HEK293 (cell line): ENCODE data around the gene MRPS6.

ENCODE experiments used
- CTCF ChIA-PET: fragments of 350-600 bp; formaldehyde crosslinking; extraction: SDS; loops from one replicate; lab custom pipeline; 2021; ENCODE audit warnings: antibody characterized with exemption; lab: Yijun Ruan, JAX
- POLR2A ChIA-PET: fragments of 300-600 bp; formaldehyde crosslinking; extraction: SDS; loops from one replicate; lab custom pipeline; 2020; ENCODE audit warnings: antibody characterized with exemption, inconsistent platforms; lab: Yijun Ruan, JAX
- H3K27ac ChIP-seq: fragments of 200-500 bp; sonication (Bioruptor generic); 2 replicates; pipeline ENCODE4 v1.5.1; 2014; ENCODE audit warnings: low read depth, low read length, control low read depth, inconsistent platforms; ENCODE audit errors: extremely low read depth
- H3K36me3 ChIP-seq, 2 experiments: fragments of 200-500 bp in 1 of 2; sonication (Bioruptor generic) in 1 of 2; 1 replicate in 1 of 2; 2 replicates in 1 of 2; pipeline ENCODE4 v1.5.1; 2014 to 2017; ENCODE audit warnings: inconsistent platforms in 2 of 2, low read length in 2 of 2; ENCODE audit not compliant: control insufficient read depth in 2 of 2, insufficient read depth in 1 of 2
- H3K4me1 ChIP-seq: fragments of 200-500 bp; sonication (Bioruptor generic); 2 replicates; pipeline ENCODE4 v1.5.1; 2014; ENCODE audit warnings: mild to moderate bottlenecking, low read length, inconsistent platforms; ENCODE audit not compliant: control insufficient read depth, insufficient read depth
- H3K4me3 ChIP-seq: 2 replicates; pipeline ENCODE4 v1.5.1; 2011; ENCODE audit warnings: low read depth, mild to moderate bottlenecking, control low read depth, low read length, moderate library complexity
- H3K9me3 ChIP-seq: fragments of 200-500 bp; sonication (Bioruptor generic); 2 replicates; pipeline ENCODE4 v1.5.1; 2014; ENCODE audit warnings: low read depth, low read length, inconsistent platforms; ENCODE audit not compliant: control insufficient read depth, insufficient read depth
- ATF2 ChIP-seq: fragments of 450-650 bp; formaldehyde crosslinking; IDR thresholded peaks from 2 replicates; pipeline ENCODE4 v1.5.1; 2016; ENCODE audit warnings: missing biosample characterization, missing genetic modification characterization, low read depth
- ZBTB10 ChIP-seq: fragments of 450-650 bp; formaldehyde crosslinking; IDR thresholded peaks from 2 replicates; pipeline ENCODE4 v1.5.1; 2016; ENCODE audit warnings: missing biosample characterization, missing genetic modification characterization
- ZBTB6 ChIP-seq: fragments of 450-650 bp; formaldehyde crosslinking; IDR thresholded peaks from 2 replicates; pipeline ENCODE4 v1.5.1; 2017; ENCODE audit warnings: missing biosample characterization, missing genetic modification characterization
- ZNF112 ChIP-seq: fragments of 450-650 bp; formaldehyde crosslinking; IDR thresholded peaks from 2 replicates; pipeline ENCODE4 v1.5.0; 2017; ENCODE audit warnings: missing biosample characterization, missing genetic modification characterization
- ZNF184 ChIP-seq: fragments of 450-650 bp; IDR thresholded peaks from 2 replicates; pipeline ENCODE4 v1.5.1; 2018; ENCODE audit warnings: missing biosample characterization, mild to moderate bottlenecking, missing genetic modification characterization
- ZNF214 ChIP-seq: fragments of 450-650 bp; formaldehyde crosslinking; IDR thresholded peaks from 2 replicates; pipeline ENCODE4 v1.5.1; 2017; ENCODE audit warnings: missing biosample characterization, mild to moderate bottlenecking, missing genetic modification characterization, borderline replicate concordance
- ZNF394 ChIP-seq: fragments of 450-650 bp; formaldehyde crosslinking; IDR thresholded peaks from 2 replicates; pipeline ENCODE4 v1.5.1; 2016; ENCODE audit warnings: missing biosample characterization, missing genetic modification characterization, mild to moderate bottlenecking, moderate library complexity, borderline replicate concordance
- ZNF433 ChIP-seq: fragments of 450-650 bp; formaldehyde crosslinking; IDR thresholded peaks from 2 replicates; pipeline ENCODE4 v1.5.1; 2016; ENCODE audit warnings: missing biosample characterization, missing genetic modification characterization, low read depth
- ZNF513 ChIP-seq: fragments of 450-650 bp; IDR thresholded peaks from 2 replicates; pipeline ENCODE4 v1.5.1; 2018; ENCODE audit warnings: missing biosample characterization, missing genetic modification characterization
- ZNF623 ChIP-seq: fragments of 450-650 bp; formaldehyde crosslinking; IDR thresholded peaks from 2 replicates; pipeline ENCODE4 v1.5.1; 2016; ENCODE audit warnings: missing biosample characterization, missing genetic modification characterization
- ZNF626 ChIP-seq: fragments of 450-650 bp; sonication (Bioruptor Pico); formaldehyde crosslinking; IDR thresholded peaks from 2 replicates; pipeline ENCODE4 v1.5.1; 2018; ENCODE audit warnings: missing biosample characterization, missing genetic modification characterization, inconsistent platforms
- ZNF629 ChIP-seq: fragments of 450-650 bp; formaldehyde crosslinking; IDR thresholded peaks from 2 replicates; pipeline ENCODE4 v1.5.1; 2017; ENCODE audit warnings: missing biosample characterization, missing genetic modification characterization
- ZNF639 ChIP-seq: fragments of 450-650 bp; formaldehyde crosslinking; IDR thresholded peaks from 2 replicates; pipeline ENCODE4 v1.5.1; 2016; ENCODE audit warnings: missing biosample characterization, missing genetic modification characterization
- ZNF707 ChIP-seq: fragments of 450-650 bp; formaldehyde crosslinking; IDR thresholded peaks from 2 replicates; pipeline ENCODE4 v1.5.1; 2016; ENCODE audit warnings: missing biosample characterization, missing genetic modification characterization
- ZNF777 ChIP-seq: fragments of 450-650 bp; formaldehyde crosslinking; IDR thresholded peaks from 2 replicates; pipeline ENCODE4 v1.5.1; 2017; ENCODE audit warnings: missing biosample characterization, missing genetic modification characterization, borderline replicate concordance

The MRPS6 gene

GRCh38 chr21:34073749-34074282 is 438 bp downstream of the MRPS6 start:
- no peaks in the 10 kb centered on the region for H3K9me3 ChIP-seq
- H3K4me3 ChIP-seq = peak overlapping the region; percentile 89
- 0 out of 2 replicates have a peak, but pooled peaks have one; percentile 11 for TF ChIP-seq ZBTB6 (tag by site-specific recombination)
- no peak for TF ChIP-seq ZNF623
- 0 out of 2 replicates have a peak, but pooled peaks have one; percentile 25 for TF ChIP-seq ZNF184 (tag by site-specific recombination)
- no peak for TF ChIP-seq ATF2
- no peak for TF ChIP-seq ZNF112 (tag by site-specific recombination)
- no peak for TF ChIP-seq ZNF626 (tag by site-specific recombination)
- TF ChIP-seq ZNF214 (tag by site-specific recombination) = no peak
- no peak for TF ChIP-seq ZBTB10 (tag by site-specific recombination)
- TF ChIP-seq ZNF394 (tag by site-specific recombination) = no peak
- no peak for TF ChIP-seq ZNF777
- TF ChIP-seq ZNF513 (tag by site-specific recombination) = no peak
- TF ChIP-seq ZNF707 (tag by site-specific recombination) = no peak
- no peak for TF ChIP-seq ZNF433 (tag by site-specific recombination)
- no peak for TF ChIP-seq ZNF629
- no peak for TF ChIP-seq ZNF639 (tag by site-specific recombination)
- TF ChIP-seq, all 188 proteins: peak for 2
- CTCF ChIA-PET = interaction anchor here (0.5 to 1.7 kb wide), 9 partner anchors 12 to 2000 kb away, joined by 3 to 11 read pairs (median 4); no protein-coding TSS in a partner anchor
- Histone ChIP-seq H3K36me3 (no peaks in the 10 kb centered on the region), H3K4me1 (peaks cover 2% of the 10 kb centered on the region; the same call in 1 of the 2 replicates), H3K27ac (peak overlapping the region; percentile 79)
- POLR2A ChIA-PET = interaction anchor here (0.7 to 2.0 kb wide), 8 partner anchors 12 to 149 kb away, joined by 3 to 5 read pairs (median 4); no protein-coding TSS in a partner anchor
